Effector CD4-positive, alpha-beta T cell (primary cell): ENCODE results near the gene ARFGAP2.
"Not testable (repeated sequence)": the region's sequence is repeated elsewhere in the genome, so short reads cannot be mapped to it uniquely, and the experiment has no call there.

Source experiments
- DNase-seq: peaks from one replicate; pipeline ENCODE4 v3.0.0-alpha.2; 2020
- total RNA-seq: gene quantifications from one replicate; lab custom pipeline; 2026; lab: John Stamatoyannopoulos, UW

ARFGAP2 gene
- 147 reads per million, percentile 89 among the genes with 10 or more reads in this experiment for total RNA-seq

- peak; percentile 93 for DNase-seq
Observed at GRCh38 chr11:47176328-47177228, at the start of gene ARFGAP2. ARFGAP2 (minus strand) TSS chr11:47176879; CDS start chr11:47176853, 26 bp downstream.

- no peak for DNase-seq
Observed at GRCh38 chr11:47225552-47226400, 49.1 kb upstream of the ARFGAP2 start.

- DNase-seq, result no peak
Observed at GRCh38 chr11:47222696-47223095, 46.0 kb upstream of the ARFGAP2 start.

GRCh38 chr11:47220401-47220821, 43.7 kb upstream of the ARFGAP2 start:
- no peak for DNase-seq

DNA sequence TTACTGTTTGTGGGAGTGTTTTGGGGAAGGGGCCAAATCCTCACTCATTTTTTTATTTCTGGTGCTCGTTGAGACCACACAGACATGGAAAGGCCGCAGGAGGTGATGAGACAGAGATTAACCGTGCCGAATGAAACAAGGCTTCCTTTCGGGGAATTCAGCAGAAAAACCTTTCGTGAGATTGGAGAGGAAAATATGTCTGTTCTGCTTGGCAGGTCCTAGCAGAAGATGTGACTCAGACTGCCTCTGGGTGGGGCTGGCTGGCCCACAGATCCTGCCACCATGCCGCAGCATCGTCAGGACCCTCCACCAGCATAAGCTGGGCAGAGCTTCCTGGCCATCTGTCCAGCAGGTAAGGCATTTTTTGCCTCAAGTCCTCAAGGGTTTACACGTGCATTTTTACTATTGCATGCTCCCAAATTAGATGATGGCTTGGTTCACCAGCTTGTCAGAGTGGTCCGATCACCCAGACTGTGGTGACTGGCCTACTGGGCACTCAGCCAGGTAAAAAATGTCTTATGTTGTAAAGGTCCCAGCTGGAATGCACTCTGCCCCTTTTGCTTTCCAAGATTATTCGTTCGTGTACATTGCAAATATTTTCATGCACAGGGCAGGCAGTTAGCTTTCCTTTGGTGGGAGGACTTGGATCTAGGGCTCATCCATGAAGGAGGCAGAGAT, 39.6 kb upstream of the ARFGAP2 start:
- DNase-seq, result no peak

- no peak for DNase-seq
Observed at GRCh38 chr11:47215366-47215910, 38.8 kb upstream of the ARFGAP2 start.

DNA sequence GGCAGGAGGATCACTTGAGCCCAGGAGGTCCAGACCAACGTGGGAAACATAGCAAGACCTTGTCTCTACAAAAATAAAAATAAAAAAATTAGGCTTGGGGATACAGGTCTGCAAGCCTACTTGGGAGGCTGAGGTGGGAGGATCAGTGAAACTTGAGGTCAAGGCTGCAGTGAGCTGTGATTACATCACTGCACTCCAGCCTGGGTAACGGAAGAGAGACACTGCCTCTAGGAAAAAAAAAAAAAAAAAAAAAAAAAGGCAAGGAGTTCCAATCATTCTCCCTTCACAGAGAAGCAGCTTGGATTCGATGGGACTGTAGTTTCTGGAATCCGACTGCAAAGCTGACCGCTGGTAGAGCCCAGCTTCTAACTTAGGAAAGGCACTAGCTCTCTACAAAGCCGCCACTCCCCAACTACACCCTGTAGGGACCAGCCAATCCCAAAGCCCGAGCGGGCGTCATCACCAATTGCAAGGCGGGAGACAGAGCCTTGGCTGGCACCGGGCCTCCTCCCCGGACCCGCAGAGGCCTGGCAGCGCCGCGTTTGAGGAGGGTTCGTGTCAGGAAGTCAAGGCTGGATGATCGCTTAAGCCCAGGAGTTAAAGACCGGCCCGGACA, 37.4 kb upstream of the ARFGAP2 start:
- peak; percentile 78 for DNase-seq

GRCh38 chr11:47212938-47213337, 36.3 kb upstream of the ARFGAP2 start:
- no peak for DNase-seq

DNA sequence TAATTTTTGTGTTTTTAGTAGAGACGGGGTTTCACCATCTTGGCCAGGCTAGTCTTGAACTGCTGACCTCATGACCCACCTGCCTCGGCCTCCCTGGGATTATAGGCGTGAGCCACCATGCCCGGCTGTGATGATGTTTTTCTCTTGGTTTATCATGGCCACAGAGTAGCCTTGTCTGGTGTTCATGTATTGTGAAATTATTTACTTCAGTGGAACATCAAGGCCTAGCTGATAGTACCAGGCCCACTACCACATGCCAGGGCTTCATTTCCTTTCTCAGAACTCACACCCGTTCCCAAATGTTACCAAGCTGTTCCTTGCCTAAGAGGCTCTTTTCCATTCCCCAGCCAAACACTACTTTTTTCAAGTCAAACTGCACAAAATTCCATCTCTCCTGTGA, 31.9 kb upstream of the ARFGAP2 start:
- no peak for DNase-seq

DNA sequence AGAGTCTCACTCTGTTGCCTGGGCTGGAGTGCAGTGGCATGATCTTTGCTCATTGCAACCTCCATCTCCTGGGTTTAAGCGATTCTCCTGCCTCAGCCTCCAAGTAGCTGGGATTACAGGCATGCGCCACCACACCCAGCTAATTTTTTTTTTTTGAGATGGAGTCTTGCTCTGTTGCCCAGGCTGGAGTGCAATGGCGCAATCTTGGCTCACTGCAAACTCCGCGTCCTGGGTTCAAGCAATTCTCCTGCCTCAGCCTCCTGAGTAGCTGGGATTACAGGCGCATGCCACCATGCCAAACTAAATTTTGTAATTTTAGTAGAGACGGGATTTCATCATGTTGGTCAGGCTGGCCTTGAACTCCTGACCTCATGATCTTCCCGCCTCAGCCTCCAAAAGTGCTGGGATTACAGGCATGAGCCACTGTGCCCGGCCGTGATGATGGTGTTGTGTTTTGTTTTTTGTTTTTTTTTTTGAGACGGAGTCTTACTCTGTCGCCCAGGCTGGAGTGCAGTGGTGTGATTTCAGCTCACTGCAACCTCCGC, 31.4 kb upstream of the ARFGAP2 start:
- not testable (repeated sequence) for DNase-seq

- DNase-seq, result no peak
Observed at GRCh38 chr11:47207459-47207858, 30.8 kb upstream of the ARFGAP2 start.

DNA sequence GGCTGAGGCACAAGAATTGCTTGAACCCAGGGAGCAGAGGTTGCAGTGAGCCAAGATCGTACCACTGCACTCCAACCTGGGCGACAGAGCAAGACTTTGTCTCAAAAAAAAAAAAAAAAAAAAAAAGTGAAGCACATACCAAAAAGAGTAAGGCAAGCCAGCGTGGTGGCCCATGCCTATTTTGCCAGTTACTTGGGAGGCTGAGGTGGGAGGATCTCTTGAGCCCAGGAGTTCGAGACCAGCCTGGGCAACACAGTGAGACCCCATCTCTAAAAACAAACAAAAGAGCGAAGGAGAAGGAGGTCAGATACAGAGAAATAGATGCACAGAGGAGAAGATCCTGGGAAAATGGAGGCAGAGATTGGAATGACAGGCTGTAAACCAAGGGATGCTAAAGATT, 29.9 kb upstream of the ARFGAP2 start:
- not testable (repeated sequence) for DNase-seq

DNA sequence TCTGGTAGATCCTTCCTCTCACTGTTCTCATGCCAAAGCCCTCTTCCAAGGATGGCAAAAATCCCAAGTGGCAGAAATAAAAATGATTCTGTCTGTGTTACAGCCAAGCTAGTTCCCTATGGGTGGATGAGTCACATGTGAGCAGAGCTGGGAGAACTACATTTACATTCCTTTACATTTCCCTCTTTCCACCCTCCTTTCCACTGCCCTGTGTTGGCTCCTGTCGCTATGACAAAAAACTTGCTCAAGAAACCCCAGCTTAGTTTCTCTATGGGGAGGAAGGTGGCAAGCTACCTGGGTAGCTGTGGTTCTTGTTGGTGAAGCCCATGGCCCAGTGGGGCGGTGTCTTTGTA, 27.9 kb upstream of the ARFGAP2 start:
- DNase-seq, result no peak

- no peak for DNase-seq
Observed at GRCh38 chr11:47202576-47202975, 25.9 kb upstream of the ARFGAP2 start.

- DNase-seq, result no peak
Observed at GRCh38 chr11:47201015-47201414, 24.3 kb upstream of the ARFGAP2 start.

DNA sequence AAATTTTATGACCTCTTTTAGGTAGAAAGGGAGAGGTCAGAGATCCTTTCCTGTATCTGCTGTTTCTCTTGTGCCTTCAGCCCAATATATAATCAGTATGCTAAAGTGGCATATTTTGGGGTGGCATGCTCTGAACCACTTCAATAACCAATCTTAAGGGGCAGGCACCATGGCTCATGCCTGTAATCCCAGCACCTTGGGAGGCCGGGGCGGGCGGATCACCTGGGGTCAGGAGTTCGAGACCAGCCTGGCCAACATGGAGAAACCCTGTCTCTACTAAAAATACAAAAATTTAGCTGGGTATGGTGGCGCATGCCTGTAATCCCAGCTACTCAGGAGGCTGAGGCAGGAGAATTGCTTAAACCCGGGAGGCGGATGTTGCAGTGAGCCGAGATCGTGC, 21.5 kb upstream of the ARFGAP2 start:
- DNase-seq, result not testable (repeated sequence)

- DNase-seq, result no peak
Observed at GRCh38 chr11:47192111-47192510, 15.4 kb upstream of the ARFGAP2 start.

GRCh38 chr11:47191137-47191536, 14.5 kb upstream of the ARFGAP2 start:
- DNase-seq, result not testable (repeated sequence)

DNA sequence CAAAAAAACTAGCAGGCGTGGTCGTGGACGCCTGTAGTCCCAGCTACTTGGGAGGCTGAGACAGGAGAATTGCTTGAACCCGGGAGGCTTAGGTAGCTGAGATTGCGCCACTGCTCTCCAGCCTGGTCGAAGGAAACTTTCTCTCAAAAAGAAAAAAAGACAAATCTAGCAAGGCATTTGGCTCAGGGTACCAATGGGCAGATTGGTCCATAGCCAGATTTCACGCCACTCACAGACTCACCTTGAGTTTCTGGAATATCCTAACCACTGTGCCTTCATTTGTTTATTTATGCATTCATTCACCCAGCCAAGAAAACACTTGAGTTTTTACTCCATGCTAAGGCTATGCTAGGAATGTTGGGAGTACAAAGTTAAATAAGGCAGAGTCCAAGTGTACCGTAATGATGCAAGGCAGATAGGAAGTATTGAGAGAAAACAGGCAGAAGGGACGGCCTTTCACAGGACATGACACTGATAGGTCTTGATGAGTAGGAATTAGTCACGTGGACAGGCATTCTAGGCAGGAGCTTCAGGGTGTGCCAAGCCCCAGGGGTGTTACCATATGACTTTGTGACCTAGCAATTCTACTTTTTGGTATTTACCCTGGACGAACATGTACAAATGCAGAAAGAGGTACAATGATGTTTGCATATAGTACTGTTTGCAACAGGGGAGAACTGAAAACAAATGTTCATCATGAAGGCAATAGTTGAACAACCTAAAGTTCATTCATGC, 12.6 kb upstream of the ARFGAP2 start:
- DNase-seq, result no peak

DNA sequence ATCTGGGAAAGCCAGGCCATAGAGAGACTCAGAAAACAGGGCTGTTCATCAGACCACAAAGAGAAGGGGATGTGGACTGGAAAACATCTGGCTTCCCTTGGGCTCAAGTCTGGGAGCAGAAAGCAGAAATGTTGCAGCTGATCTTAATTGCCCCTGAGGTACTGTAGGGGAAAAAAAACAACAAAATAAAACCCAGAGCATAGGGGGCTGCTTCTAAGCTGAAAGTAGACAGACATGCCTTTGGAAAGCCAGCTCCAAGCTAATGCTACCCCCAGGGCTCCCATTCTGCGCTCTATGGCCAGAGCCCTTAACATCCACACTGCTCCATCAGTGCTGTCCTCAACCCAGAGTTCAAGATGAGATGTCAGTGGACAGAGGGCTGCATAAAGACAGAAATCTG, 11.6 kb upstream of the ARFGAP2 start:
- no peak for DNase-seq

GRCh38 chr11:47187723-47188122, 11.0 kb upstream of the ARFGAP2 start:
- DNase-seq, result no peak
